ENCODE measurements around the gene PAXX. TPM values are rescaled to one million over a fixed set of nuclear protein-coding genes. Genes with fewer than 3 reads are reported as not detected.

The PAXX gene
- total and polyA plus RNA-seq, 9 of the 15 experiments (the other 6 are each of a cell fraction or from before 2014, with no cell fraction given) = 1.2 to 175 (median 38.5) TPM

GRCh38 chr9:136949817-136950655, 42.2 kb upstream of the PAXX start (continued):
- TF ChIP-seq RBM15 (IDR thresholded peaks at IDR 0.05; ENCODE audit: insufficient read depth, low read length) (no peak), KLF1 (tag; IDR thresholded peaks at IDR 0.05) (no peak), CSDE1 (IDR thresholded peaks at IDR 0.05) (no peak), SUPT5H (IDR thresholded peaks at IDR 0.05) (peak; percentile 55), MBD2 (IDR thresholded peaks at IDR 0.05; ENCODE audit: borderline replicate concordance, low read depth) (peak; percentile 80; the same call in 1 of the 2 replicates), POU5F1 (IDR thresholded peaks at IDR 0.05; ENCODE audit: borderline replicate concordance, low read depth, low read length, partially characterized antibody) (no peak), DMBX1 (CRISPR knock-in tag; IDR thresholded peaks at IDR 0.05; ENCODE audit: borderline replicate concordance) (no peak), POLR3A (IDR thresholded peaks at IDR 0.05; ENCODE audit: borderline replicate concordance, extremely low read depth, insufficient read depth, insufficient read length) (no peak), PURB (CRISPR knock-in tag; IDR thresholded peaks at IDR 0.05; ENCODE audit: low read depth) (no peak), MXI1 (IDR thresholded peaks at IDR 0.05; ENCODE audit: low read depth, low read length) (no peak), GABPB2 (CRISPR knock-in tag; conservative IDR thresholded peaks at IDR 0.05) (no peak), FIP1L1 (IDR thresholded peaks at IDR 0.05; ENCODE audit: low read depth, low read length, poor library complexity, severe bottlenecking) (peak; percentile 11), PHF20 (IDR thresholded peaks at IDR 0.05; ENCODE audit: partially characterized antibody) (peak; percentile 44), MXD1 (CRISPR knock-in tag; IDR thresholded peaks at IDR 0.05; ENCODE audit: borderline replicate concordance, poor library complexity, severe bottlenecking) (no peak), XRCC3 (IDR thresholded peaks at IDR 0.05) (no peak), IFI16 (CRISPR knock-in tag; IDR thresholded peaks at IDR 0.05) (no peak), ZFP36 (IDR thresholded peaks at IDR 0.05; ENCODE audit: low read depth, low read length, partially characterized antibody) (no peak), LEF1 (IDR thresholded peaks at IDR 0.05) (no peak), KAT7 (CRISPR knock-in tag; IDR thresholded peaks at IDR 0.05; ENCODE audit: borderline replicate concordance) (no peak), C11orf30 (IDR thresholded peaks at IDR 0.05; ENCODE audit: low read depth) (no peak), HSF4 (CRISPR knock-in tag; IDR thresholded peaks at IDR 0.05; ENCODE audit: borderline replicate concordance) (no peak), PML (IDR thresholded peaks at IDR 0.05; ENCODE audit: low read length) (peak; percentile 26; the same call in 1 of the 2 replicates), GABPB1 (CRISPR knock-in tag; IDR thresholded peaks at IDR 0.05) (no peak), NR1H2 (CRISPR knock-in tag; IDR thresholded peaks at IDR 0.05) (no peak), ZNF24 (IDR thresholded peaks at IDR 0.05) (no peak)
- TF ChIP-seq, protein P1, sequence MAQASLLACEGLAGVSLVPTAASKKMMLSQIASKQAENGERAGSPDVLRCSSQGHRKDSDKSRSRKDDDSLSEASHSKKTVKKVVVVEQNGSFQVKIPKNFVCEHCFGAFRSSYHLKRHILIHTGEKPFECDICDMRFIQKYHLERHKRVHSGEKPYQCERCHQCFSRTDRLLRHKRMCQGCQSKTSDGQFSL (CRISPR knock-in tag; IDR thresholded peaks at IDR 0.05) = peak; percentile 94
- TF ChIP-seq, protein P1 (tag; IDR thresholded peaks at IDR 0.05) = peak in 1 of 2 experiments; percentile 70; a peak in 2 of 4 replicates
- TF ChIP-seq, protein P2, sequence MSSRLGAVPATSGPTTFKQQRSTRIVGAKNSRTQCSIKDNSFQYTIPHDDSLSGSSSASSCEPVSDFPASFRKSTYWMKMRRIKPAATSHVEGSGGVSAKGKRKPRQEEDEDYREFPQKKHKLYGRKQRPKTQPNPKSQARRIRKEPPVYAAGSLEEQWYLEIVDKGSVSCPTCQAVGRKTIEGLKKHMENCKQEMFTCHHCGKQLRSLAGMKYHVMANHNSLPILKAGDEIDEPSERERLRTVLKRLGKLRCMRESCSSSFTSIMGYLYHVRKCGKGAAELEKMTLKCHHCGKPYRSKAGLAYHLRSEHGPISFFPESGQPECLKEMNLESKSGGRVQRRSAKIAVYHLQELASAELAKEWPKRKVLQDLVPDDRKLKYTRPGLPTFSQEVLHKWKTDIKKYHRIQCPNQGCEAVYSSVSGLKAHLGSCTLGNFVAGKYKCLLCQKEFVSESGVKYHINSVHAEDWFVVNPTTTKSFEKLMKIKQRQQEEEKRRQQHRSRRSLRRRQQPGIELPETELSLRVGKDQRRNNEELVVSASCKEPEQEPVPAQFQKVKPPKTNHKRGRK (tag; IDR thresholded peaks at IDR 0.05) = no peak

Measured in K562 (cell line).